ENCODE results near the gene GNPTAB.

- TF ChIP-seq ATF3 (CRISPR knock-in tag; conservative IDR thresholded peaks at IDR 0.05) (no peak), CTCF (IDR thresholded peaks at IDR 0.05) (no peak)
These were observed 66.5 kb downstream of the GNPTAB start for GRCh38 chr12:101764051-101764792.

All from WTC11 (cell line).